Measurements from ENCODE around the gene PLEKHH1. TPM values are rescaled to one million over a fixed set of nuclear protein-coding genes. Genes with fewer than 3 reads are reported as not detected.

The PLEKHH1 gene
- total RNA-seq, 1 experiment from 2014 or later = 35.3 TPM

GRCh38 chr14:67491285-67491684 lies 41.8 kb upstream of the PLEKHH1 start:
- H3T11ph ChIP-seq (ENCODE audit: low read length) = no peak overlapping the region
- TF ChIP-seq CTCF (conservative IDR thresholded peaks at IDR 0.05) = no peak
- Mint-ChIP-seq H3K9me3 (peaks cover 18 to 22% of the 10 kb centered on the region in 2 experiments), H3K4me1 (peaks cover 21 to 25% of the 10 kb centered on the region in 2 experiments), H3K4me3 (no peak overlapping the region), H3K36me3 (ENCODE audit: insufficient read depth in 1 of 3, low read depth in 3 of 3) (peaks cover 14 to 16% (median 15%) of the 10 kb centered on the region in 3 experiments), H3K27ac (no peak overlapping the region; a peak in 1 of 7 replicates), H3K27me3 (ENCODE audit: low read depth) (peaks cover 7% of the 10 kb centered on the region; the same call in 1 of the 2 replicates)
- no peak overlapping the region for H3K56ac ChIP-seq (ENCODE audit: insufficient read length, low read depth, low read length)
- no peak overlapping the region for H2BK120ac ChIP-seq (ENCODE audit: low read depth, low read length, poor library complexity, severe bottlenecking)
- H2AK5ac ChIP-seq (ENCODE audit: insufficient read length, low read length) = no peak overlapping the region
- no peak overlapping the region for H2BK15ac ChIP-seq (ENCODE audit: low read depth, low read length)
- no peak overlapping the region for H3K4ac ChIP-seq (ENCODE audit: low read depth, low read length)
- H3K23me2 ChIP-seq (ENCODE audit: insufficient read length, low read depth, low read length, poor library complexity, severe bottlenecking) = no peaks in the 10 kb centered on the region
- H3K27ac ChIP-seq (ENCODE audit: insufficient read length, low read depth, low read length) = no peak overlapping the region
- no peak overlapping the region for H4K91ac ChIP-seq (ENCODE audit: insufficient read length, low read depth, low read length)
- no peak overlapping the region for H3K18ac ChIP-seq (ENCODE audit: insufficient read length, low read depth, low read length)
- no peak overlapping the region for H2BK5ac ChIP-seq (ENCODE audit: insufficient read length, low read length)
- peaks cover 8% of the 10 kb centered on the region for H3K9me3 ChIP-seq (ENCODE audit: control insufficient read depth, low read depth, low read length)
- H2BK20ac ChIP-seq (ENCODE audit: low read depth, low read length, poor library complexity, severe bottlenecking) = no peak overlapping the region
- H3K9ac ChIP-seq (ENCODE audit: extremely low read depth, insufficient read length, low read length) = no peak overlapping the region
- H4K8ac ChIP-seq (replicated peaks; ENCODE audit: insufficient read length, low read depth, low read length) = no peak overlapping the region
- no peak for DNase-seq
- no peak overlapping the region for H3K14ac ChIP-seq (ENCODE audit: insufficient read depth, low read length)
- no peak overlapping the region for H4K5ac ChIP-seq (ENCODE audit: insufficient read length, low read depth, low read length)
- no peaks in the 10 kb centered on the region for H4K20me1 ChIP-seq (ENCODE audit: control insufficient read depth, insufficient read depth, insufficient read length)
- no peak overlapping the region for H2AFZ ChIP-seq (ENCODE audit: low read length)
- no peaks in the 10 kb centered on the region for H3K4me1 ChIP-seq (ENCODE audit: insufficient read depth, low read length)
- no peak overlapping the region for H3K23ac ChIP-seq (ENCODE audit: insufficient read length, low read depth, low read length)
- no peak overlapping the region for H2BK12ac ChIP-seq (ENCODE audit: insufficient read length, low read depth, low read length)
- no peak overlapping the region for H3K4me2 ChIP-seq (ENCODE audit: insufficient read depth, insufficient read length, low read length)
- H3K27me3 ChIP-seq (ENCODE audit: insufficient read depth, low read length) = no peaks in the 10 kb centered on the region
- H3K79me1 ChIP-seq (ENCODE audit: insufficient read depth, low read depth, low read length, poor library complexity, severe bottlenecking) = no peaks in the 10 kb centered on the region
- no peaks in the 10 kb centered on the region for H3K79me2 ChIP-seq (ENCODE audit: insufficient read depth, low read length)
- no CpG with 5 or more reads among the region's 3 CpGs for WGBS (ENCODE audit: extremely low coverage, insufficient read length, low lambda C conversion rate)

Measured in H9 (cell line).